ENCODE measurements around the gene CHD3. TPM values are rescaled to one million over a fixed set of nuclear protein-coding genes. Genes with fewer than 3 reads are reported as not detected.

CHD3 gene
- total RNA-seq, 1 experiment from 2014 or later = 84.6 TPM

DNA sequence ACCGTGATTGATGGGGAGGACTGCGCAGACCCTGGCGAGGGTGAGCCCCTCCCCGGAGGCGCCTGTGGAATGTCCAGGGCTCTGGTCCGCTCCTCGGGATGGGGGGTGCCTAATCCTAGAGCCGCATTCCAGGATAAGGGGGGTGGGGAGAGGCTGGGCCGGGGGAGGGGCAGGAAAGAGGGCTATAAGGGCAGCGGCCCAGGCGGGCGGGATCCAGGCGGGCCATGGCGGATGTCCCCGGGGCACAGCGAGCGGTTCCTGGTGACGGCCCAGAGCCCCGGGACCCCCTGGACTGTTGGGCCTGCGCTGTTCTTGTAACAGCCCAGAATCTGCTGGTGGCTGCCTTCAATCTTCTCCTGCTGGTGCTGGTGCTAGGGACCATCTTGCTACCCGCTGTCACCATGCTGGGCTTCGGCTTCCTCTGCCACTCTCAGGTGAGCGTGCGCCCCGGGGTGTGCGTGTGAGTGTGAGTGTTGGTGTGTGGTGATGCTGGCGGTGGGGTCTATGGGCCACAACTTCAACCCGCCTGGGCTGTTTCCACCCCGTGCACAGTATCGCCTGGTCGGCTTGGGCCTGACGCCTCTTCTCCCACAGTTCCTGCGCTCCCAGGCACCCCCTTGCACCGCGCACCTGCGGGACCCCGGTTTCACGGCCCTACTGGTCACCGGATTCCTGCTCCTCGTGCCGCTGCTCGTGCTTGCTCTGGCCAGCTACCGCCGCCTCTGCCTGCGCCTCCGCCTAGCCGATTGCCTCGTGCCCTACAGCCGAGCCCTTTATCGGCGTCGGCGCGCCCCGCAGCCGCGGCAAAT, 33.5 kb upstream of the CHD3 start, which contains the start of gene TMEM88:
Gene TMEM88, plus strand, starts transcription at position 216 of the 809 bp plus-strand sequence. Its CDS starts 9 bp downstream, at position 225.
- in situ Hi-C loops (cut with HindIII; ENCODE audit: low pct_unique_long_range_greater_than_20kb, low sequenced_read_pairs) = no loop called here
- no peak for DNase-seq (ENCODE audit: low read depth, low spot score)
- ATAC-seq = no peak
- intact Hi-C loops (cut with micrococcal nuclease; ENCODE audit: unreplicated experiment) = loop anchor here (10.0 kb wide), 1 partner anchor 110 kb away; no protein-coding TSS in a partner anchor
- H3K9me3 ChIP-seq (ENCODE audit: control insufficient read depth, insufficient read depth, low read depth, low read length) = no peaks in the 10 kb centered on the region
- peaks cover 5% of the 10 kb centered on the region; the same call in 1 of the 2 replicates for H3K36me3 ChIP-seq (ENCODE audit: control insufficient read depth, insufficient read depth, low read length)
- no TSS peak for BruUV-seq (replicated peaks)
- H3K4me1 ChIP-seq (ENCODE audit: control insufficient read depth, insufficient read depth, low read length) = peaks cover 14% of the 10 kb centered on the region
- peak within 1 kb of the TSS; percentile 97 for H3K27ac ChIP-seq (ENCODE audit: low read length)
- H3K27me3 ChIP-seq (ENCODE audit: control insufficient read depth, insufficient read depth, low read length) = no peaks in the 10 kb centered on the region
- CTCF ChIA-PET = interaction anchor here (0.6 kb wide), 1 partner anchor 113 kb away, joined by 10 read pairs; no protein-coding TSS in a partner anchor
- POLR2A ChIA-PET = interaction anchor here (0.6 kb wide), 1 partner anchor 256 kb away, joined by 10 read pairs; no protein-coding TSS in a partner anchor
- H3K4me3 ChIP-seq (ENCODE audit: low read depth in 2 of 2, low read length in 2 of 2) = peak within 1 kb of the TSS; percentile 74 to 79
- no peak for TF ChIP-seq TCF7L2 (IDR thresholded peaks at IDR 0.05; ENCODE audit: low read depth, low read length)
- TF ChIP-seq SIN3A (IDR thresholded peaks at IDR 0.05; ENCODE audit: borderline replicate concordance, insufficient read depth, low read depth, low read length) = no peak
- TF ChIP-seq, protein P1, sequence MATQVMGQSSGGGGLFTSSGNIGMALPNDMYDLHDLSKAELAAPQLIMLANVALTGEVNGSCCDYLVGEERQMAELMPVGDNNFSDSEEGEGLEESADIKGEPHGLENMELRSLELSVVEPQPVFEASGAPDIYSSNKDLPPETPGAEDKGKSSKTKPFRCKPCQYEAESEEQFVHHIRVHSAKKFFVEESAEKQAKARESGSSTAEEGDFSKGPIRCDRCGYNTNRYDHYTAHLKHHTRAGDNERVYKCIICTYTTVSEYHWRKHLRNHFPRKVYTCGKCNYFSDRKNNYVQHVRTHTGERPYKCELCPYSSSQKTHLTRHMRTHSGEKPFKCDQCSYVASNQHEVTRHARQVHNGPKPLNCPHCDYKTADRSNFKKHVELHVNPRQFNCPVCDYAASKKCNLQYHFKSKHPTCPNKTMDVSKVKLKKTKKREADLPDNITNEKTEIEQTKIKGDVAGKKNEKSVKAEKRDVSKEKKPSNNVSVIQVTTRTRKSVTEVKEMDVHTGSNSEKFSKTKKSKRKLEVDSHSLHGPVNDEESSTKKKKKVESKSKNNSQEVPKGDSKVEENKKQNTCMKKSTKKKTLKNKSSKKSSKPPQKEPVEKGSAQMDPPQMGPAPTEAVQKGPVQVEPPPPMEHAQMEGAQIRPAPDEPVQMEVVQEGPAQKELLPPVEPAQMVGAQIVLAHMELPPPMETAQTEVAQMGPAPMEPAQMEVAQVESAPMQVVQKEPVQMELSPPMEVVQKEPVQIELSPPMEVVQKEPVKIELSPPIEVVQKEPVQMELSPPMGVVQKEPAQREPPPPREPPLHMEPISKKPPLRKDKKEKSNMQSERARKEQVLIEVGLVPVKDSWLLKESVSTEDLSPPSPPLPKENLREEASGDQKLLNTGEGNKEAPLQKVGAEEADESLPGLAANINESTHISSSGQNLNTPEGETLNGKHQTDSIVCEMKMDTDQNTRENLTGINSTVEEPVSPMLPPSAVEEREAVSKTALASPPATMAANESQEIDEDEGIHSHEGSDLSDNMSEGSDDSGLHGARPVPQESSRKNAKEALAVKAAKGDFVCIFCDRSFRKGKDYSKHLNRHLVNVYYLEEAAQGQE (IDR thresholded peaks at IDR 0.05; ENCODE audit: insufficient read depth in 1 of 2, low read depth in 2 of 2, low read length in 1 of 2) = no peak
- TF ChIP-seq, protein P2, sequence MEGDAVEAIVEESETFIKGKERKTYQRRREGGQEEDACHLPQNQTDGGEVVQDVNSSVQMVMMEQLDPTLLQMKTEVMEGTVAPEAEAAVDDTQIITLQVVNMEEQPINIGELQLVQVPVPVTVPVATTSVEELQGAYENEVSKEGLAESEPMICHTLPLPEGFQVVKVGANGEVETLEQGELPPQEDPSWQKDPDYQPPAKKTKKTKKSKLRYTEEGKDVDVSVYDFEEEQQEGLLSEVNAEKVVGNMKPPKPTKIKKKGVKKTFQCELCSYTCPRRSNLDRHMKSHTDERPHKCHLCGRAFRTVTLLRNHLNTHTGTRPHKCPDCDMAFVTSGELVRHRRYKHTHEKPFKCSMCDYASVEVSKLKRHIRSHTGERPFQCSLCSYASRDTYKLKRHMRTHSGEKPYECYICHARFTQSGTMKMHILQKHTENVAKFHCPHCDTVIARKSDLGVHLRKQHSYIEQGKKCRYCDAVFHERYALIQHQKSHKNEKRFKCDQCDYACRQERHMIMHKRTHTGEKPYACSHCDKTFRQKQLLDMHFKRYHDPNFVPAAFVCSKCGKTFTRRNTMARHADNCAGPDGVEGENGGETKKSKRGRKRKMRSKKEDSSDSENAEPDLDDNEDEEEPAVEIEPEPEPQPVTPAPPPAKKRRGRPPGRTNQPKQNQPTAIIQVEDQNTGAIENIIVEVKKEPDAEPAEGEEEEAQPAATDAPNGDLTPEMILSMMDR (IDR thresholded peaks at IDR 0.05) = no peak
- no peak for TF ChIP-seq POLR2AphosphoS5 (IDR thresholded peaks at IDR 0.05; ENCODE audit: low read depth, low read length)

DNA sequence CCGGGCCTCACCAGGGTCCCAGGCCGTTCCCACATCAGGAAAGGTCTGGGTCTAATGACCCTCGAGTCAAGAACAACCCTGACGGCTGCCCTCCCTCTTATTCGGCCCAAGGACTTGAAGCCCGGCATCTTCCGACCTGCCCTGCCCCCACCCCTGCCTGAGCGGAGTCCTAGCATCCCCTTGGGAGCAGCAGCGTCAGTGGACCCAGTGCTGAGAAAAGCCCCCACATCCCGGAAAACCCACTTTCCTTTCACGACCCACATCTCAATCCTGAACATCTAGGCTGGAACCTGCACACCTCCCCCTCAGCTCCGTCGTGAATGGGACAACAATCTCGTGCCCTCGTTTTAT, 33.0 kb upstream of the CHD3 start:
- Histone ChIP-seq H3K36me3 (ENCODE audit: control insufficient read depth, insufficient read depth, low read length) (peaks cover 5% of the 10 kb centered on the region; the same call in 1 of the 2 replicates), H3K4me3 (ENCODE audit: low read depth in 2 of 2, low read length in 2 of 2) (peak overlapping the region; percentile 74 to 79; a peak in 3 of 4 replicates), H3K27ac (ENCODE audit: low read length) (peak overlapping the region; percentile 97), H3K4me1 (ENCODE audit: control insufficient read depth, insufficient read depth, low read length) (peaks cover 14% of the 10 kb centered on the region), H3K27me3 (ENCODE audit: control insufficient read depth, insufficient read depth, low read length) (no peaks in the 10 kb centered on the region), H3K9me3 (ENCODE audit: control insufficient read depth, insufficient read depth, low read depth, low read length) (no peaks in the 10 kb centered on the region)
- ChIA-PET POLR2A (interaction anchor here (0.6 kb wide), 1 partner anchor 255 kb away, joined by 10 read pairs; no protein-coding TSS in a partner anchor), CTCF (interaction anchor here (0.6 kb wide), 1 partner anchor 114 kb away, joined by 10 read pairs; no protein-coding TSS in a partner anchor)
- ATAC-seq = no peak
- TF ChIP-seq, protein P1 (IDR thresholded peaks at IDR 0.05; ENCODE audit: insufficient read depth in 1 of 2, low read depth in 2 of 2, low read length in 1 of 2) = no peak
- no peak for TF ChIP-seq POLR2AphosphoS5 (IDR thresholded peaks at IDR 0.05; ENCODE audit: low read depth, low read length)
- TF ChIP-seq, protein P2 (IDR thresholded peaks at IDR 0.05) = no peak
- no peak for TF ChIP-seq SIN3A (IDR thresholded peaks at IDR 0.05; ENCODE audit: borderline replicate concordance, insufficient read depth, low read depth, low read length)
- TF ChIP-seq TCF7L2 (IDR thresholded peaks at IDR 0.05; ENCODE audit: low read depth, low read length) = no peak
- intact Hi-C loops (cut with micrococcal nuclease; ENCODE audit: unreplicated experiment) = loop anchor here (10.0 kb wide), 1 partner anchor 111 kb away; no protein-coding TSS in a partner anchor
- BruUV-seq (replicated peaks) = no TSS peak
- no peak for DNase-seq (ENCODE audit: low read depth, low spot score)
- in situ Hi-C loops (cut with HindIII; ENCODE audit: low pct_unique_long_range_greater_than_20kb, low sequenced_read_pairs) = no loop called here
